Heart left ventricle (tissue), 16 donors: ENCODE data around the gene NACAD. TPM values are rescaled to one million over a fixed set of nuclear protein-coding genes. Genes with fewer than 3 reads are reported as not detected.
A peak's percentile ranks its signal among the peaks of the same experiment; 100 is the strongest.

Experiments
- ATAC-seq, 4 donors: fragments of 200-7000 bp; cut with Tn5 transposase; one replicate each; pipeline ENCODE4 v1.9.1; 2020 to 2022; ENCODE audit warnings: moderate library complexity in 4 of 4, mild to moderate bottlenecking in 3 of 4, moderate number of reproducible peaks in 1 of 4
- DNase-seq, 5 donors: peaks; one replicate each; pipeline ENCODE4 v3.0.0-alpha.2; 2020
- H3K27ac ChIP-seq, 12 donors: fragments of 200-600 bp; sonication (generic) in 4 of 12; one replicate each; pipeline versions ENCODE4 v1.5.0 to v1.8.0; 2016 to 2022; ENCODE audit warnings: mild to moderate bottlenecking in 2 of 12
- H3K27me3 ChIP-seq, 9 donors: fragments of 200-600 bp; sonication (generic) in 2 of 9; one replicate each; pipeline versions ENCODE4 v1.5.1 to v1.8.0; 2016 to 2022; ENCODE audit warnings: mild to moderate bottlenecking in 3 of 9
- H3K36me3 ChIP-seq, 9 donors: fragments of 200-600 bp; sonication (generic) in 2 of 9; one replicate each; pipeline versions ENCODE4 v1.5.0 to v1.8.0; 2018 to 2022; ENCODE audit warnings: mild to moderate bottlenecking in 2 of 9
- H3K4me1 ChIP-seq, 12 donors: fragments of 200-600 bp; sonication (generic) in 4 of 12; one replicate each; pipeline versions ENCODE4 v1.5.0 to v1.8.0; 2016 to 2022; ENCODE audit warnings: mild to moderate bottlenecking in 3 of 12
- H3K4me3 ChIP-seq, 12 donors: fragments of 200-600 bp; sonication (generic) in 4 of 12; one replicate each; pipeline versions ENCODE4 v1.5.0 to v1.8.0; 2017 to 2022; ENCODE audit warnings: mild to moderate bottlenecking in 9 of 12, moderate library complexity in 4 of 12
- H3K9me3 ChIP-seq, 12 donors: fragments of 200-600 bp; sonication (generic) in 4 of 12; one replicate each; pipeline versions ENCODE4 v1.5.0 to v1.8.0; 2016 to 2022; ENCODE audit warnings: mild to moderate bottlenecking in 1 of 12
- CTCF ChIP-seq, 12 donors: fragments of 200-600 bp; sonication (generic) in 4 of 12; IDR thresholded peaks; one replicate each; pipeline versions ENCODE4 v1.5.0 to v1.8.0; 2018 to 2022; ENCODE audit warnings: antibody characterized with exemption in 12 of 12, mild to moderate bottlenecking in 5 of 12
- POLR2A ChIP-seq, 2 donors: fragments of 450-650 bp; IDR thresholded peaks; one replicate each; pipeline ENCODE4 v1.6.1; 2017; ENCODE audit warnings: antibody characterized with exemption in 2 of 2, mild to moderate bottlenecking in 2 of 2, moderate library complexity in 2 of 2
- WGBS, 4 donors: extraction: QIAGEN DNeasy Blood & Tissue Kit in 2 of 4; methylation state at CpG; one replicate each; pipeline versions ENCODE4 v1.1.5 to v1.1.7; 2013 to 2018; 5-methylcytosine and 5-hydroxymethylcytosine counted together
- intact Hi-C, 10 donors: fragments of 100-400 bp; cut with DNase I; formaldehyde crosslinking; loops; one replicate each; pipeline versions ENCODE4 v1.11.1 to v1.14.2; 2022
- polyA plus RNA-seq, 2 donors: library from polyadenylated mRNA; stranded (reverse); fragments of 200-250 nt; gene quantifications; one replicate each; pipeline ENCODE4 v1.2.3, GENCODE V29; 2013
- total RNA-seq, 9 donors: library from RNA; depleted of rRNA in 2 of 9; stranded (reverse); fragments of >200 nt in 2 of 9; fragmentation: NEBNext Ultra II Directional in 3 of 9; extraction: Animal tissue kit (Norgen Biotek cat#: 25700) in 3 of 9; gene quantifications; one replicate each; pipeline versions ENCODE4 v1.1.0 to v1.2.4, GENCODE V29; 2016 to 2023
- donor health status: ischemic (EF 13 %, LVEDD 7.1; RV severe dilation, severe dysfunction).
- donor health status: healthy with polysubstance abuse.
- donor health status: DM: no; HTN: yes; CAD: no.
- donor health status: DM: no; HTN: no; CAD: no.
- donor health status: ischemic (EF 25% LVEDD 6.9; RV normal size, moderate dysfunction).
- donor health status: ischemic (EF 25% LVEDD 5.7; RV mildly dilated, moderate dysfunction).
- donor health status: healthy.
- donor health status: DM: yes; HTN: yes; CAD: no.
- donor health status: ischemic (EF 35%, LVEDD 5.7; RV mildly dilated, moderate dysfunction).
- donor health status: nonischemic (EF 11% LVEDD 7.7; RV severe dilation, severe dysfunction).
- donor health status: DM: yes; HTN: yes; CAD: no.
- donor health status: PGD.
- donor health status: ischemic (EF 29% LVEDD 5.4; RV normal size, mild dysfunction).
- donor health status: nonischemic (EF 23%, LVEDD 6.1; RV moderate dilation, normal function).

The NACAD gene
- total and polyA plus RNA-seq, 11 donors: 1.9 to 16.3 (median 5.3) TPM

GRCh38 chr7:45065031-45065995 is 23.5 kb downstream of the NACAD start:
- H3K4me1 ChIP-seq: peaks cover 0 to 31% (median 0%) of the 10 kb centered on the region in 12 donors
- no peaks in the 10 kb centered on the region for H3K27me3 ChIP-seq
- 76 to 95% (median 85%) methylated on average over 12 of the region's 12 CpGs for WGBS, 4 donors
- no peak overlapping the region for H3K4me3 ChIP-seq
- intact Hi-C loops: no loop called here
- no peak for TF ChIP-seq CTCF (IDR thresholded peaks at IDR 0.05)
- no peak for TF ChIP-seq POLR2A (IDR thresholded peaks at IDR 0.05)
- no peak overlapping the region for H3K27ac ChIP-seq
- ATAC-seq (peak in 2 of 4 donors; percentile 23 to 37), DNase-seq (no peak)
- peaks cover 0 to 82% (median 60%) of the 10 kb centered on the region in 9 donors for H3K36me3 ChIP-seq
- no peaks in the 10 kb centered on the region for H3K9me3 ChIP-seq

- no peak overlapping the region for H3K27ac ChIP-seq
- ATAC-seq (no peak), DNase-seq (no peak)
- H3K4me3 ChIP-seq: no peak overlapping the region
- no peak for TF ChIP-seq POLR2A (IDR thresholded peaks at IDR 0.05)
- TF ChIP-seq CTCF (IDR thresholded peaks at IDR 0.05): no peak
- H3K4me1 ChIP-seq: peaks cover 0 to 43% (median 0%) of the 10 kb centered on the region in 12 donors
- peaks cover 0 to 80% (median 49%) of the 10 kb centered on the region in 9 donors for H3K36me3 ChIP-seq
- intact Hi-C loops: no loop called here
- H3K27me3 ChIP-seq: no peaks in the 10 kb centered on the region
- WGBS, 4 donors: 89 to 95% (median 90%) methylated on average over 16 of the region's 16 CpGs
- H3K9me3 ChIP-seq: no peaks in the 10 kb centered on the region
Measured at GRCh38 chr7:45064047-45064725, 24.6 kb downstream of the NACAD start.

DNA sequence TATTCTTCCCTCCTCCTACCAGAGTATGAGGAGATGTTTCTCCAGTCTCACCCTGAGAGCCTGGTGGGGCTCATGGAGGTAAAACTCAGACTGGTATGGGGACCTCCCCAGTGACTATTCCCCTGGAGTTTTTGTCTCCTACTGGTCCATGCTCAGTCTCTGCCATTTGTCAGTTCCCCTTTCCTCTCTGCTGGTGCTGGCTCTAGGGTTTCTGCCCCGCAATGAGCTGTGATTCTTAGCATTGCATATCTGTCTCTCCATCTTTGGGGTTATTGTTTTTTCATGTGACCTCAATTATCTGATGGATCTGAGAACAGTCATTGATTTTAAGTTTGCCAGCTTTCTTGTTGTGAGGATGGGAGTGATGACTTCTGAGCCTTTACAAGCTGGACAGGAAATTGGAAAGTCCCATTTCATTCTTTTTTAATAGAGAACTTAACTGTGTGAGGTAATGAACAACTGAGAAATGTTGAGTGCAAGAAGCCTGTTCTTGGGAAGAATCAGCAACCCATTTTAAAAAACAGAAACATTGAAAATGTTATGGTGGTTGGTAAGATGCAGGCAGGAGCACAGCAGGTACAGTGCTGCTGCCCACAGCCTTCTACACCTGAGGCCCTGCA is 26.9 kb downstream of the NACAD start:
- peaks cover 0 to 57% (median 29%) of the 10 kb centered on the region in 9 donors for H3K36me3 ChIP-seq
- H3K27ac ChIP-seq: no peak overlapping the region
- no peaks in the 10 kb centered on the region for H3K9me3 ChIP-seq
- no peaks in the 10 kb centered on the region for H3K27me3 ChIP-seq
- peaks cover 0 to 49% (median 0%) of the 10 kb centered on the region in 12 donors for H3K4me1 ChIP-seq
- ATAC-seq (no peak), DNase-seq (no peak)
- intact Hi-C loops: no loop called here
- 83 to 93% (median 90%) methylated on average over 1 of the region's 1 CpG for WGBS, 4 donors
- H3K4me3 ChIP-seq: no peak overlapping the region
- TF ChIP-seq CTCF (IDR thresholded peaks at IDR 0.05): no peak
- TF ChIP-seq POLR2A (IDR thresholded peaks at IDR 0.05): no peak
